Umbilical cord (tissue), 2 donors: ENCODE results near the gene ADGRG7. TPM values are rescaled to one million over a fixed set of nuclear protein-coding genes. Genes with fewer than 3 reads are reported as not detected.

ENCODE experiments used
- DNase-seq: peaks from one replicate; pipeline ENCODE4 v3.0.0-alpha.2; 2015; ENCODE audit warnings: low spot score
- total RNA-seq: library from RNA; depleted of rRNA; stranded (reverse); fragments of >200 nt; gene quantifications from one replicate; pipeline ENCODE4 v1.2.3, GENCODE V29; 2014; ENCODE audit warnings: low replicate concordance; ENCODE audit not compliant: insufficient read depth

The ADGRG7 gene
- total RNA-seq, 1 donor from 2014 or later, result 2.9 TPM

GRCh38 chr3:100743535-100743934, 134.1 kb downstream of the ADGRG7 start:
- no peak for DNase-seq

- DNase-seq, result no peak
These were observed 135.3 kb downstream of the ADGRG7 start for GRCh38 chr3:100744671-100745070.

Other genes with a start within 250 kb of the ADGRG7 start
- gene TOMM70, start 208.5 kb upstream of the ADGRG7 start, total RNA-seq, result 58.7 TPM
- gene LNP1, start 208.1 kb upstream of the ADGRG7 start, total RNA-seq, result 2.4 TPM
- gene TMEM45A, start 117.0 kb upstream of the ADGRG7 start, total RNA-seq, result 178 TPM
- gene TFG, start 99.9 kb downstream of the ADGRG7 start, total RNA-seq, result 101 TPM